Ascending aorta (tissue), 2 donors: ENCODE data around the gene UBL4A. TPM values are rescaled to one million over a fixed set of nuclear protein-coding genes. Genes with fewer than 3 reads are reported as not detected.

Source experiments
- DNase-seq, 2 donors: peaks; one replicate each; pipeline ENCODE4 v3.0.0-alpha.2; 2019; ENCODE audit warnings: low spot score in 2 of 2
- H3K27ac ChIP-seq, 2 donors: fragments of 200-600 bp; sonication (generic); one replicate each; pipeline ENCODE4 v1.5.1; 2016 to 2017; ENCODE audit warnings: mild to moderate bottlenecking in 1 of 2
- H3K27me3 ChIP-seq: fragments of 200-600 bp; sonication (generic); one replicate; pipeline ENCODE4 v1.5.1; 2017
- H3K36me3 ChIP-seq, 2 donors: fragments of 200-600 bp; sonication (generic); one replicate each; pipeline ENCODE4 v1.5.1; 2016
- H3K4me1 ChIP-seq, 2 donors: fragments of 200-600 bp; sonication (generic); one replicate each; pipeline ENCODE4 v1.5.1; 2016 to 2017; ENCODE audit warnings: mild to moderate bottlenecking in 1 of 2
- H3K4me3 ChIP-seq, 2 donors: fragments of 200-600 bp; sonication (generic); one replicate each; pipeline ENCODE4 v1.5.1; 2016 to 2017; ENCODE audit warnings: mild to moderate bottlenecking in 1 of 2
- H3K9me3 ChIP-seq, 2 donors: fragments of 200-600 bp; sonication (generic); one replicate each; pipeline ENCODE4 v1.5.1; 2016
- CTCF ChIP-seq, 3 experiments: fragments of 200-600 bp in 2 of 3; fragments of 450-650 bp in 1 of 3; sonication (generic) in 2 of 3; IDR thresholded peaks; one replicate each; pipeline ENCODE4 v1.5.1; 2016 to 2019; ENCODE audit warnings: antibody characterized with exemption in 3 of 3, mild to moderate bottlenecking in 1 of 3, moderate library complexity in 1 of 3
- intact Hi-C: fragments of 100-400 bp; cut with DNase I; formaldehyde crosslinking; loops from one replicate; pipeline ENCODE4 v1.15.1; 2023
- total RNA-seq: library from RNA; depleted of rRNA; stranded (reverse); fragments of >200 nt; gene quantifications from one replicate; pipeline ENCODE4 v1.1.0, GENCODE V29; 2016

UBL4A gene
- total RNA-seq, 1 donor from 2014 or later, result 127 TPM

- H3K27ac ChIP-seq, result no peak overlapping the region
- DNase-seq, result no peak
- no peaks in the 10 kb centered on the region for H3K36me3 ChIP-seq
- no peaks in the 10 kb centered on the region for H3K9me3 ChIP-seq
- H3K4me3 ChIP-seq, result no peak overlapping the region
- H3K27me3 ChIP-seq, result no peaks in the 10 kb centered on the region
- TF ChIP-seq CTCF (IDR thresholded peaks at IDR 0.05), result no peak
- no peaks in the 10 kb centered on the region for H3K4me1 ChIP-seq
- intact Hi-C loops, result no loop called here
Measured at GRCh38 chrX:154495472-154495922, 9.1 kb upstream of the UBL4A start.

GRCh38 chrX:154494715-154495114, 8.3 kb upstream of the UBL4A start:
- intact Hi-C loops, result no loop called here
- Histone ChIP-seq H3K4me3 (no peak overlapping the region), H3K36me3 (no peaks in the 10 kb centered on the region), H3K9me3 (no peaks in the 10 kb centered on the region), H3K4me1 (no peaks in the 10 kb centered on the region), H3K27ac (no peak overlapping the region), H3K27me3 (no peaks in the 10 kb centered on the region)
- TF ChIP-seq CTCF (IDR thresholded peaks at IDR 0.05), result no peak
- no peak for DNase-seq

- intact Hi-C loops, result loop anchor here (1.0 kb wide), 1 partner anchor 26 kb away; the partner anchor contains the start of gene FAM3A
Measured at GRCh38 chrX:154490414-154491083, 4.1 kb upstream of the UBL4A start, which contains the start of gene SLC10A3. SLC10A3 (minus strand) TSS chrX:154490629; CDS start chrX:154488940, 1,689 bp downstream.

GRCh38 chrX:154490021-154490413, 3.6 kb upstream of the UBL4A start:
- no peak for TF ChIP-seq CTCF (IDR thresholded peaks at IDR 0.05)
- H3K27ac ChIP-seq, result peak overlapping the region; percentile 88 to 97
- H3K27me3 ChIP-seq, result no peaks in the 10 kb centered on the region
- DNase-seq, result no peak
- H3K4me3 ChIP-seq, result peak overlapping the region; percentile 64 to 94
- peaks cover 0 to 8% of the 10 kb centered on the region in 2 donors for H3K4me1 ChIP-seq
- intact Hi-C loops, result loop anchor here (1.0 kb wide), 1 partner anchor 26 kb away; the partner anchor contains the start of gene FAM3A
- H3K36me3 ChIP-seq, result peaks cover 0 to 6% of the 10 kb centered on the region in 2 donors
- no peaks in the 10 kb centered on the region for H3K9me3 ChIP-seq

More at GRCh38 chrX:154490414-154491083, 4.1 kb upstream of the UBL4A start, which contains the start of gene SLC10A3:
- peak within 1 kb of the TSS; percentile 88 to 97 for H3K27ac ChIP-seq
- peak within 1 kb of the TSS; percentile 64 to 94 for H3K4me3 ChIP-seq
- H3K4me1 ChIP-seq, result peaks cover 0 to 7% of the 10 kb centered on the region in 2 donors
- H3K27me3 ChIP-seq, result no peaks in the 10 kb centered on the region
- H3K36me3 ChIP-seq, result peaks cover 0 to 6% of the 10 kb centered on the region in 2 donors
- no peak for TF ChIP-seq CTCF (IDR thresholded peaks at IDR 0.05)
- H3K9me3 ChIP-seq, result no peaks in the 10 kb centered on the region
- peak; percentile 74 to 96 for DNase-seq

- Histone ChIP-seq H3K9me3 (no peaks in the 10 kb centered on the region), H3K27ac (peak overlapping the region; percentile 88 to 97), H3K27me3 (no peaks in the 10 kb centered on the region), H3K4me3 (peak overlapping the region in 1 of 2 donors; percentile 94), H3K36me3 (peaks cover 0 to 6% of the 10 kb centered on the region in 2 donors), H3K4me1 (peaks cover 0 to 11% of the 10 kb centered on the region in 2 donors)
- no peak for TF ChIP-seq CTCF (IDR thresholded peaks at IDR 0.05)
- intact Hi-C loops, result loop anchor here (5.0 kb wide), 1 partner anchor 43 kb away; no protein-coding TSS in a partner anchor
- DNase-seq, result no peak
Measured at GRCh38 chrX:154489182-154489581, 2.8 kb upstream of the UBL4A start.
